Endodermal cell (in vitro differentiated cells): ENCODE results near the gene UTP11. TPM values are rescaled to one million over a fixed set of nuclear protein-coding genes. Genes with fewer than 3 reads are reported as not detected.

ENCODE experiments used
- DNase-seq: peaks from one replicate; pipeline ENCODE4 v3.0.0-alpha.2; 2017
- H3K27ac ChIP-seq: 2 replicates; pipeline ENCODE4 v1.5.1; 2013; ENCODE audit warnings: mild to moderate bottlenecking, low read depth, low read length, moderate library complexity
- H3K27me3 ChIP-seq: 2 replicates; pipeline ENCODE4 v1.6.1; 2013; ENCODE audit warnings: mild to moderate bottlenecking, low read length, moderate library complexity; ENCODE audit not compliant: insufficient read depth, control insufficient read depth, poor library complexity, severe bottlenecking
- H3K36me3 ChIP-seq: 2 replicates; pipeline ENCODE4 v1.7.0; 2013; ENCODE audit warnings: mild to moderate bottlenecking, low read length, moderate library complexity; ENCODE audit not compliant: control insufficient read depth, insufficient read depth
- H3K4me1 ChIP-seq: one replicate; pipeline ENCODE4 v1.7.0; 2013; ENCODE audit warnings: low read length; ENCODE audit not compliant: control insufficient read depth, insufficient read depth
- H3K4me3 ChIP-seq: 2 replicates; pipeline ENCODE4 v1.5.1; 2013; ENCODE audit warnings: mild to moderate bottlenecking, low read length, moderate library complexity
- H3K9ac ChIP-seq: 2 replicates; pipeline ENCODE4 v1.6.1; 2013; ENCODE audit warnings: mild to moderate bottlenecking, low read length, moderate library complexity; ENCODE audit not compliant: poor library complexity, severe bottlenecking; ENCODE audit errors: extremely low read depth
- H3K9me3 ChIP-seq: 2 replicates; pipeline ENCODE4 v1.6.1; 2013; ENCODE audit warnings: mild to moderate bottlenecking, low read length, moderate library complexity; ENCODE audit not compliant: control insufficient read depth
- H3K27ac Mint-ChIP-seq: 2 replicates; pipeline ENCODE4 v1.8.0; 2020; ENCODE audit warnings: mixed read lengths
- H3K27me3 Mint-ChIP-seq: 2 replicates; pipeline ENCODE4 v1.8.0; 2021; ENCODE audit warnings: mild to moderate bottlenecking, mixed read lengths; ENCODE audit not compliant: insufficient read depth
- H3K36me3 Mint-ChIP-seq: 2 replicates; pipeline ENCODE4 v1.8.0; 2020; ENCODE audit warnings: low read depth, mixed read lengths
- H3K4me1 Mint-ChIP-seq: 2 replicates; pipeline ENCODE4 v1.8.0; 2020; ENCODE audit warnings: mixed read lengths
- H3K4me3 Mint-ChIP-seq: 2 replicates; pipeline ENCODE4 v1.8.0; 2020; ENCODE audit warnings: mild to moderate bottlenecking, moderate library complexity, mixed read lengths
- H3K9me3 Mint-ChIP-seq: 2 replicates; pipeline ENCODE4 v1.8.0; 2020; ENCODE audit warnings: mild to moderate bottlenecking, mixed read lengths
- WGBS, 2 experiments: methylation state at CpG; one replicate each; pipeline versions ENCODE4 v1.1.5 to v1.1.7; 2013; ENCODE audit warnings: missing lambda C conversion rate in 2 of 2, mixed read lengths in 1 of 2; ENCODE audit not compliant: insufficient coverage in 1 of 2, insufficient read length in 1 of 2; 5-methylcytosine and 5-hydroxymethylcytosine counted together
- total RNA-seq, 2 donors: library from RNA; stranded (reverse); fragmentation: NEBNext Ultra II Directional in 1 of 2; extraction: Animal tissue kit (Norgen Biotek cat#: 25700) in 1 of 2; gene quantifications; 2 replicates in 1 of 2; 3 replicates in 1 of 2; pipeline ENCODE4 v1.2.1, GENCODE V29; 2021
- TF ChIP-seq, protein P1 (sequence below): fragments of 200-600 bp; sonication (generic); conservative IDR thresholded peaks from 2 replicates; pipeline ENCODE4 v1.5.0; 2021; ENCODE audit warnings: antibody characterized with exemption, mild to moderate bottlenecking

UTP11 gene
- total RNA-seq, 2 donors from 2014 or later: 40.9 to 46.3 TPM

- Mint-ChIP-seq H3K9me3 (no peaks in the 10 kb centered on the region), H3K27me3 (no peaks in the 10 kb centered on the region), H3K36me3 (peaks cover 12% of the 10 kb centered on the region), H3K4me1 (peaks cover 43% of the 10 kb centered on the region), H3K27ac (peak overlapping the region; percentile 98), H3K4me3 (peak overlapping the region; percentile 37)
- Histone ChIP-seq H3K9ac (peak overlapping the region; percentile 84), H3K4me3 (peak overlapping the region; percentile 56), H3K4me1 (peaks cover 30% of the 10 kb centered on the region), H3K9me3 (no peaks in the 10 kb centered on the region), H3K36me3 (peaks cover 28% of the 10 kb centered on the region), H3K27ac (peak overlapping the region; percentile 91), H3K27me3 (no peaks in the 10 kb centered on the region)
- WGBS, 2 experiments: 76% methylated on average over 2 of the region's 2 CpGs; no CpG with 5 or more reads in 1 of the 2 experiments
- DNase-seq: no peak
- TF ChIP-seq, protein P1, sequence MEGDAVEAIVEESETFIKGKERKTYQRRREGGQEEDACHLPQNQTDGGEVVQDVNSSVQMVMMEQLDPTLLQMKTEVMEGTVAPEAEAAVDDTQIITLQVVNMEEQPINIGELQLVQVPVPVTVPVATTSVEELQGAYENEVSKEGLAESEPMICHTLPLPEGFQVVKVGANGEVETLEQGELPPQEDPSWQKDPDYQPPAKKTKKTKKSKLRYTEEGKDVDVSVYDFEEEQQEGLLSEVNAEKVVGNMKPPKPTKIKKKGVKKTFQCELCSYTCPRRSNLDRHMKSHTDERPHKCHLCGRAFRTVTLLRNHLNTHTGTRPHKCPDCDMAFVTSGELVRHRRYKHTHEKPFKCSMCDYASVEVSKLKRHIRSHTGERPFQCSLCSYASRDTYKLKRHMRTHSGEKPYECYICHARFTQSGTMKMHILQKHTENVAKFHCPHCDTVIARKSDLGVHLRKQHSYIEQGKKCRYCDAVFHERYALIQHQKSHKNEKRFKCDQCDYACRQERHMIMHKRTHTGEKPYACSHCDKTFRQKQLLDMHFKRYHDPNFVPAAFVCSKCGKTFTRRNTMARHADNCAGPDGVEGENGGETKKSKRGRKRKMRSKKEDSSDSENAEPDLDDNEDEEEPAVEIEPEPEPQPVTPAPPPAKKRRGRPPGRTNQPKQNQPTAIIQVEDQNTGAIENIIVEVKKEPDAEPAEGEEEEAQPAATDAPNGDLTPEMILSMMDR: no peak
These were observed 12.4 kb upstream of the UTP11 start for GRCh38 chr1:38000233-38000528.

DNA sequence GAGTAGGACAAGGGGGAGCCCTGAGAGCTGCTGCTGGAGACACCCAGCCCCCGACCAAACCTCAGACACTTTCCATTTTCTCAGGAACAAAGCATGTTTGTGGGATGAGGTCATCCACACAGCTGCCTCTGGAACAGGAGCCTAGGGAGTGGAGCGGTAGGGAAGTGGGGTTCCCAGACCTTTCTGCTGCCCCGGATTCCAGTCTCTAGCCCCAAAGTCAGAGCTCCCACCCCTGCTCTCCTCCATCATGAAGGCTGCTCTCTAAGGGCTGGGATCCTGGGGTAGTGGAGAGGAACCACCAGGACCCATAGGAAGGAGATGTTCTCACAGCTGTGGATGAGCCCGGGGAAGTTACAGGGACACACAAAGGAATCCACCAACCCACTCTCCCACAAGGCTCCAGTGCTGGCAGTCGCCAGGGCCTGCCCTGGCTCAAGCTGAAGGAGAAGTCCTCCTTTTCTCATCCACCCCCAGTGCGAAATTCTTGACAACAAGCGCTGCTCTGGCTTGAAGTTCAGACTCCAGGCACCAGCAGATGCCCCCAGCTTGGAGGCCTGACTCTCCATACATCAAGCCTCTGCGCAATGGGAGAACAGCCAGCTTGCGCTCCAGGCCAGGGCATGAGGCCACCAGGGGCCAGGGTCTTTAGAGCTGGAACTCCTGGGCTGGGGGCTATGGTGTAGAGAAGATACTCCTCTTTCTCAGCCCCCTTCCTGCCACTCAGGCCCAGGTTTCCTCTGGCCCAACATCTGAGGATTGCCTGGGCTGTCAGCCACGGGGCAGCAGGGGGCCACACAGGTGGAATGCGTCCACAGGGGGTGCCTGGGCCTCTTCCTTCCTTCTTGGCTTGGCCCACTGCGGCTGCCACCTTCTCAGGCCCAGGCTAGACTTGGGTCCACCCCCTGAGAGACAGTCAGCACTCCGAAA lies 11.7 kb upstream of the UTP11 start:
- no peaks in the 10 kb centered on the region for H3K9me3 Mint-ChIP-seq
- peak; percentile 87 for DNase-seq
- peak overlapping the region; percentile 84 for H3K9ac ChIP-seq
- peak overlapping the region; percentile 91 for H3K27ac ChIP-seq
- H3K4me3 Mint-ChIP-seq: peak overlapping the region; percentile 37
- H3K9me3 ChIP-seq: no peaks in the 10 kb centered on the region
- H3K27me3 Mint-ChIP-seq: no peaks in the 10 kb centered on the region
- TF ChIP-seq, protein P1: no peak
- peaks cover 41% of the 10 kb centered on the region for H3K4me1 Mint-ChIP-seq
- H3K27me3 ChIP-seq: no peaks in the 10 kb centered on the region
- 57 to 63% methylated on average over 1 to 13 of the region's 13 CpGs for WGBS, 2 experiments
- H3K36me3 ChIP-seq: peaks cover 26% of the 10 kb centered on the region
- peak overlapping the region; percentile 56 for H3K4me3 ChIP-seq
- peaks cover 32% of the 10 kb centered on the region for H3K4me1 ChIP-seq
- H3K36me3 Mint-ChIP-seq: peaks cover 12% of the 10 kb centered on the region
- H3K27ac Mint-ChIP-seq: peak overlapping the region; percentile 98

DNA sequence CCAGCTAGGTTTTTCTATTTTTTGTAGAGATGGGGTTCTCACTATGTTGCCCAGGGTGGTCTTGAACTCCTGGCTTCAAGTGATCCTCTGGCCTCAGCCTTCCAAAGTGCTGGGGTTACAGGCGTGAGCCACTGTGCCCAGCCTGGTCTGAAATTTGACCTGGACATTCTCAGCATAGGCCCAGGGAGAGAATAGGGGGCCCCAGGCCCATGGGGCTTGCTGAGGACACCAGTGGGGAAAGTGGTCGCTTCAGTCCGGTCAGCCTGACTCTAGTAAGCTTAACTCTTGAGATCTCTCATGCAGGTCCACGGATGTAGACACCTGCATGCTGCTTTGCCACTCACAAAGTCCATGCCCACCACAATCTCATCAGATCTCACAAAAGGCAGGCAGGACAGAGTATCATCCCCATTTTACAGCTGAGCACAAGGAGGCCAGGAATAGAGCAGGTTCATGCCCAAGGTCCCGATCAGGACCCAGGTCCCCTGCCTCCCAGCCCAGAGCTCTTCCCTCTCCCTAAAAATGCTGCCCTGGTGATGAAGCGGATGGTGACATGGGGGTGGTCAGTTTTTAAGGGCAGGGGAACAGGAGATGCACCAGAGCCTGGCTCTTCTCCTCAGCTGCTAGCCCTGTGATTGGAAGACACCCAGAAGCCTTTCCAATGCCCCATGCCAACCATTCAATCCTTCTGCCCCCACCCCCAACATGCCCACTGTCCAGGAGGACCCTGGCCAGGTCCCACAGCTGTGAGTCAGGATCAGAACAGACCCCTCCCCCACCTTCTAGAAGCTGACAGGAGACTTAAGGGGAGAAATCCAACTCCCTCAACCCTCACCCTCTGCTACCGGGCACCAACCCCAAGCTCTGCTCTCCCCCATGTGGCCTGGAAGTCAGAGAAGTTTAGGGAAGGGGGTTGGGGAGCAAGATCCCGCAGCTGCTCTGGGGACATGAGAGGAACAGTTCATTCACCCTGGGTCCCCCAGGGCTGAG lies 9.0 kb upstream of the UTP11 start:
- DNase-seq: peak; percentile 51
- no peak overlapping the region for H3K27ac Mint-ChIP-seq
- peak overlapping the region; percentile 69 for H3K4me3 Mint-ChIP-seq
- no peaks in the 10 kb centered on the region for H3K9me3 ChIP-seq
- no peaks in the 10 kb centered on the region for H3K27me3 ChIP-seq
- H3K4me1 ChIP-seq: peaks cover 35% of the 10 kb centered on the region
- H3K9me3 Mint-ChIP-seq: no peaks in the 10 kb centered on the region
- H3K36me3 Mint-ChIP-seq: peaks cover 2% of the 10 kb centered on the region
- WGBS, 2 experiments: 89 to 100% methylated on average over 1 to 8 of the region's 8 CpGs
- peaks cover 9% of the 10 kb centered on the region for H3K36me3 ChIP-seq
- no peak overlapping the region for H3K9ac ChIP-seq
- peaks cover 43% of the 10 kb centered on the region for H3K4me1 Mint-ChIP-seq
- TF ChIP-seq, protein P1: no peak
- no peaks in the 10 kb centered on the region for H3K27me3 Mint-ChIP-seq
- peak overlapping the region; percentile 94 for H3K4me3 ChIP-seq
- no peak overlapping the region for H3K27ac ChIP-seq
